Fibroblast of skin of scalp (primary cell): ENCODE data around the gene CCDC116.
A peak's percentile ranks its signal among the peaks of the same experiment; 100 is the strongest.
"Not testable (repeated sequence)": the region's sequence is repeated elsewhere in the genome, so short reads cannot be mapped to it uniquely, and the experiment has no call there.

Experiments
- DNase-seq: peaks from one replicate; pipeline ENCODE4 v3.0.0-alpha.2; 2013

Gene CCDC116

GRCh38 chr22:21652547-21653545 is 20.3 kb downstream of the CCDC116 start:
- DNase-seq: no peak

- no peak for DNase-seq
Observed at GRCh38 chr22:21657020-21657359, 24.4 kb downstream of the CCDC116 start.

- DNase-seq: peak; percentile 50
Observed at GRCh38 chr22:21657360-21658032, 24.9 kb downstream of the CCDC116 start.

- no peak for DNase-seq
Observed at GRCh38 chr22:21659864-21660525, 27.4 kb downstream of the CCDC116 start.

- DNase-seq: no peak
Observed at GRCh38 chr22:21660904-21661303, 28.3 kb downstream of the CCDC116 start.

GRCh38 chr22:21661991-21662390 is 29.4 kb downstream of the CCDC116 start:
- DNase-seq: no peak

- DNase-seq: no peak
Observed at GRCh38 chr22:21663738-21664137, 31.2 kb downstream of the CCDC116 start.

- no peak for DNase-seq
Observed at GRCh38 chr22:21665047-21665851, 32.7 kb downstream of the CCDC116 start.

- DNase-seq: no peak
Observed at GRCh38 chr22:21666786-21667185, 34.2 kb downstream of the CCDC116 start.

GRCh38 chr22:21669026-21669425 is 36.5 kb downstream of the CCDC116 start:
- no peak for DNase-seq

GRCh38 chr22:21672107-21672629 is 39.6 kb downstream of the CCDC116 start:
- DNase-seq: no peak

- DNase-seq: no peak
Observed at GRCh38 chr22:21673534-21674321, 41.2 kb downstream of the CCDC116 start.

GRCh38 chr22:21674638-21675245 is 42.2 kb downstream of the CCDC116 start:
- no peak for DNase-seq

GRCh38 chr22:21677606-21678443 is 45.3 kb downstream of the CCDC116 start:
- DNase-seq: no peak

- DNase-seq: not testable (repeated sequence)
Observed at GRCh38 chr22:21678842-21679241, 46.3 kb downstream of the CCDC116 start.

- no peak for DNase-seq
Observed at GRCh38 chr22:21679383-21679782, 46.8 kb downstream of the CCDC116 start.

GRCh38 chr22:21680830-21681565 is 48.4 kb downstream of the CCDC116 start:
- DNase-seq: no peak

GRCh38 chr22:21681566-21682370 is 49.2 kb downstream of the CCDC116 start:
- no peak for DNase-seq
